HCT116 (cell line): ENCODE data around the gene ROR2. TPM values are rescaled to one million over a fixed set of nuclear protein-coding genes. Genes with fewer than 3 reads are reported as not detected.

Source experiments
- ATAC-seq: fragments of 200-7000 bp; cut with Tn5 transposase; 2 replicates; pipeline ENCODE4 v1.9.1; 2020; ENCODE audit warnings: mild to moderate bottlenecking, moderate library complexity
- BruUV-seq: library from RNA; stranded (reverse); fragments of 400-500 nt; replicated peaks from 2 replicates; lab custom pipeline; 2021; lab: Mats Ljungman, UMichigan
- CTCF ChIA-PET: fragments of 300-600 bp; sonication (Branson Sonifier 250); formaldehyde crosslinking; loops from one replicate; lab custom pipeline; 2021; ENCODE audit warnings: antibody characterized with exemption; lab: Charles Lee
- POLR2A ChIA-PET: fragments of 300-600, 350-600 bp; sonication (Branson Sonifier 250); formaldehyde crosslinking; loops from one replicate; lab custom pipeline; 2021; ENCODE audit warnings: antibody characterized with exemption; lab: Charles Lee
- RAD21 ChIA-PET, 2 experiments: fragments of 300-600 bp; sonication (Branson Sonifier 250); formaldehyde crosslinking; loops; one replicate each; lab custom pipeline; 2023; ENCODE audit warnings: low total read pairs in 2 of 2; ENCODE audit not compliant: uncharacterized antibody in 2 of 2, unreplicated experiment in 2 of 2, low non-redundant PET in 1 of 2; lab: Charles Lee
- DNase-seq: peaks from one replicate; pipeline ENCODE4 v3.0.0-alpha.2; 2010; ENCODE audit warnings: low read depth, low spot score
- H2AFZ ChIP-seq: fragments of 200-600 bp; shearing (Covaris generic), sonication (generic); 2 replicates; pipeline ENCODE4 v1.6.1; 2017; ENCODE audit warnings: low read depth, mixed run types, mixed read lengths, antibody characterized with exemption, low read length; ENCODE audit not compliant: poor library complexity, severe bottlenecking
- H3K27ac ChIP-seq: 2 replicates; pipeline ENCODE4 v1.5.1; 2012; ENCODE audit warnings: low read depth, low read length
- H3K27me3 ChIP-seq: fragments of 200-600 bp; sonication (generic); 2 replicates; pipeline ENCODE4 v1.6.1; 2016; ENCODE audit warnings: mixed run types, low read length, mixed read lengths; ENCODE audit not compliant: insufficient read depth
- H3K36me3 ChIP-seq, 2 experiments: fragments of 200-500 bp in 1 of 2; fragments of 200-600 bp in 1 of 2; sonication (Bioruptor generic) in 1 of 2; sonication (generic) in 1 of 2; 2 replicates each; pipeline versions ENCODE4 v1.5.1 to v1.6.1; 2014 to 2016; ENCODE audit warnings: low read length in 2 of 2, inconsistent platforms in 1 of 2, mixed read lengths in 1 of 2, mixed run types in 1 of 2; ENCODE audit not compliant: insufficient read depth in 2 of 2, control insufficient read depth in 1 of 2
- H3K4me1 ChIP-seq, 2 experiments: fragments of 200-600 bp in 1 of 2; sonication (generic) in 1 of 2; 2 replicates each; pipeline versions ENCODE4 v1.5.1 to v1.6.1; 2012 to 2017; ENCODE audit warnings: low read length in 2 of 2, inconsistent platforms in 1 of 2, mild to moderate bottlenecking in 1 of 2, mixed read lengths in 1 of 2, mixed run types in 1 of 2, moderate library complexity in 1 of 2; ENCODE audit not compliant: insufficient read depth in 2 of 2, control insufficient read depth in 1 of 2
- H3K4me2 ChIP-seq: fragments of 200-600 bp; sonication (generic); 2 replicates; pipeline ENCODE4 v1.6.1; 2017; ENCODE audit warnings: mixed run types, low read length, mixed read lengths
- H3K4me3 ChIP-seq, 2 experiments: fragments of 200-600 bp in 1 of 2; sonication (generic) in 1 of 2; replicated peaks in 1 of 2; 2 replicates each; pipeline ENCODE4 v1.5.1; 2011 to 2016; ENCODE audit warnings: low read length in 2 of 2, control low read depth in 1 of 2, low read depth in 1 of 2, mild to moderate bottlenecking in 1 of 2, mixed read lengths in 1 of 2, mixed run types in 1 of 2
- H3K79me2 ChIP-seq: fragments of 200-600 bp; sonication (generic); 2 replicates; pipeline ENCODE4 v1.6.1; 2017; ENCODE audit warnings: mild to moderate bottlenecking, mixed run types, low read length, moderate library complexity, mixed read lengths; ENCODE audit not compliant: insufficient read depth
- H3K9ac ChIP-seq: fragments of 200-600 bp; sonication (generic); 2 replicates; pipeline ENCODE4 v1.6.1; 2016; ENCODE audit warnings: low read length, mixed read lengths
- H3K9me2 ChIP-seq: fragments of 200-600 bp; sonication (generic), shearing (Covaris generic); 2 replicates; pipeline ENCODE4 v1.6.1; 2017; ENCODE audit warnings: mixed run types, mild to moderate bottlenecking, moderate library complexity; ENCODE audit not compliant: insufficient read depth
- H3K9me3 ChIP-seq, 2 experiments: fragments of 200-500 bp in 1 of 2; fragments of 200-600 bp in 1 of 2; sonication (Bioruptor generic) in 1 of 2; sonication (generic) in 1 of 2; 2 replicates each; pipeline ENCODE4 v1.6.1; 2014 to 2017; ENCODE audit warnings: low read length in 2 of 2, mixed read lengths in 2 of 2, inconsistent platforms in 1 of 2, low read depth in 1 of 2, mild to moderate bottlenecking in 1 of 2, mixed run types in 1 of 2, moderate library complexity in 1 of 2; ENCODE audit not compliant: control insufficient read depth in 1 of 2, insufficient read depth in 1 of 2
- H4K20me1 ChIP-seq: fragments of 200-600 bp; sonication (generic), shearing (Covaris generic); 2 replicates; pipeline ENCODE4 v1.6.1; 2017; ENCODE audit warnings: mixed run types, mild to moderate bottlenecking, moderate library complexity; ENCODE audit not compliant: insufficient read depth
- ATF3 ChIP-seq: IDR thresholded peaks from 2 replicates; pipeline ENCODE4 v1.6.1; 2012
- CBX3 ChIP-seq: IDR thresholded peaks from 2 replicates; pipeline ENCODE4 v1.6.1; 2012; ENCODE audit warnings: low read depth
- CEBPB ChIP-seq: IDR thresholded peaks from 2 replicates; pipeline ENCODE4 v1.6.1; 2012; ENCODE audit warnings: low read depth
- CTCF ChIP-seq, 3 experiments: fragments of 200-600 bp in 1 of 3; sonication (generic) in 1 of 3; IDR thresholded peaks in 2 of 3; conservative IDR thresholded peaks in 1 of 3; 2 replicates each; pipeline ENCODE4 v1.5.1; 2012 to 2017; ENCODE audit warnings: low read depth in 2 of 3, low read length in 2 of 3, antibody characterized with exemption in 1 of 3, borderline replicate concordance in 1 of 3, control low read depth in 1 of 3, mild to moderate bottlenecking in 1 of 3, mixed read lengths in 1 of 3, mixed run types in 1 of 3, moderate library complexity in 1 of 3; ENCODE audit not compliant: insufficient read depth in 1 of 3
- EGR1 ChIP-seq: IDR thresholded peaks from 2 replicates; pipeline ENCODE4 v1.6.1; 2012; ENCODE audit warnings: low read depth
- EZH2 ChIP-seq: fragments of 200-600 bp; sonication (generic); IDR thresholded peaks from 2 replicates; pipeline ENCODE4 v1.6.1; 2017; ENCODE audit warnings: antibody characterized with exemption, mixed run types
- EZH2phosphoT487 ChIP-seq: fragments of 200-600 bp; IDR thresholded peaks from 2 replicates; pipeline ENCODE4 v1.6.1; 2018; ENCODE audit warnings: antibody characterized with exemption, borderline replicate concordance
- FOSL1 ChIP-seq: IDR thresholded peaks from 2 replicates; pipeline ENCODE4 v1.6.1; 2012; ENCODE audit warnings: low read depth
- JUND ChIP-seq: IDR thresholded peaks from 2 replicates; pipeline ENCODE4 v1.6.1; 2012
- MAX ChIP-seq: IDR thresholded peaks from 2 replicates; pipeline ENCODE4 v1.6.1; 2012
- POLR2A ChIP-seq: IDR thresholded peaks from 2 replicates; pipeline ENCODE4 v1.7.0; 2011; ENCODE audit warnings: borderline replicate concordance; ENCODE audit not compliant: insufficient read depth, insufficient read length; ENCODE audit errors: extremely low read depth
- POLR2AphosphoS5 ChIP-seq: IDR thresholded peaks from 2 replicates; pipeline ENCODE4 v1.6.1; 2011; ENCODE audit warnings: mild to moderate bottlenecking, low read depth, low read length, moderate library complexity
- RAD21 ChIP-seq: IDR thresholded peaks from 2 replicates; pipeline ENCODE4 v1.6.1; 2012; ENCODE audit warnings: low read depth, mild to moderate bottlenecking
- SIN3A ChIP-seq: IDR thresholded peaks from 2 replicates; pipeline ENCODE4 v1.6.1; 2012; ENCODE audit warnings: low read depth
- SP1 ChIP-seq: IDR thresholded peaks from 2 replicates; pipeline ENCODE4 v1.6.1; 2012; ENCODE audit warnings: low read depth
- SRF ChIP-seq: IDR thresholded peaks from 2 replicates; pipeline ENCODE4 v1.6.1; 2012; ENCODE audit warnings: low read depth
- TCF7L2 ChIP-seq: IDR thresholded peaks from 2 replicates; pipeline ENCODE4 v1.7.0; 2011; ENCODE audit warnings: borderline replicate concordance, inconsistent platforms; ENCODE audit not compliant: insufficient read depth, insufficient read length; ENCODE audit errors: extremely low read depth
- YY1 ChIP-seq: IDR thresholded peaks from 2 replicates; pipeline ENCODE4 v1.6.1; 2011; ENCODE audit warnings: low read length, low read depth, moderate library complexity, mild to moderate bottlenecking; ENCODE audit not compliant: insufficient replicate concordance; ENCODE audit errors: extremely low read depth
- ZFX ChIP-seq: fragments of 450-650 bp; IDR thresholded peaks from 2 replicates; pipeline ENCODE4 v1.6.1; 2017
- intact Hi-C: fragments of 100-400 bp; cut with micrococcal nuclease; formaldehyde crosslinking; loops from 2 replicates; pipeline ENCODE4 v1.10.0; 2022
- total RNA-seq: library from RNA; stranded (reverse); gene quantifications from one replicate; pipeline ENCODE4 v1.2.1, GENCODE V29; 2021; ENCODE audit not compliant: unreplicated experiment

Gene ROR2
- total RNA-seq, 1 experiment from 2014 or later: 15.7 TPM

- DNase-seq: no peak
- Histone ChIP-seq H3K9ac (no peak overlapping the region), H3K4me2 (no peak overlapping the region), H3K79me2 (no peaks in the 10 kb centered on the region), H3K4me3 (no peak overlapping the region), H3K4me1 (no peaks in the 10 kb centered on the region), H2AFZ (no peak overlapping the region), H3K9me2 (no peaks in the 10 kb centered on the region), H3K36me3 (no peaks in the 10 kb centered on the region; a peak in 1 of 4 replicates), H3K9me3 (no peaks in the 10 kb centered on the region), H3K27me3 (no peaks in the 10 kb centered on the region), H4K20me1 (no peaks in the 10 kb centered on the region), H3K27ac (no peak overlapping the region)
- RAD21 ChIA-PET: interaction anchor here in 1 of 2 experiments (0.6 to 1.4 kb wide), 3 partner anchors 192 to 343 kb away, joined by 4 to 5 read pairs (median 4); partner anchors contain the start of gene ROR2
- CTCF ChIA-PET: interaction anchor here (1.1 to 2.1 kb wide), 8 partner anchors 8 to 860 kb away, joined by 3 to 11 read pairs (median 3); partner anchors contain the start of gene ROR2
- BruUV-seq: no TSS peak
- ATAC-seq: no peak
- POLR2A ChIA-PET: no interaction called here
- intact Hi-C loops: loop anchor here (2.0 kb wide), 1 partner anchor 221 kb away; no protein-coding TSS in a partner anchor
- no peak for TF ChIP-seq EGR1
- no peak for TF ChIP-seq CTCF (IDR thresholded peaks at IDR 0.05 in 2 of 3, conservative IDR thresholded peaks at IDR 0.05 in 1 of 3; ENCODE audit: borderline replicate concordance in 1 of 3, insufficient read depth in 1 of 3, low read depth in 2 of 3, low read length in 2 of 3)
- no peak for TF ChIP-seq TCF7L2
- TF ChIP-seq CEBPB: no peak
- no peak for TF ChIP-seq FOSL1
Measured at GRCh38 chr9:91757782-91758181, 192.2 kb downstream of the ROR2 start.

GRCh38 chr9:91756510-91756780 lies 193.6 kb downstream of the ROR2 start:
- POLR2A ChIA-PET: no interaction called here
- Histone ChIP-seq H3K27me3 (no peaks in the 10 kb centered on the region), H3K36me3 (no peaks in the 10 kb centered on the region; a peak in 1 of 4 replicates), H4K20me1 (no peaks in the 10 kb centered on the region), H3K9ac (no peak overlapping the region), H2AFZ (no peak overlapping the region), H3K79me2 (no peaks in the 10 kb centered on the region), H3K9me3 (no peaks in the 10 kb centered on the region), H3K9me2 (no peaks in the 10 kb centered on the region), H3K4me1 (no peaks in the 10 kb centered on the region), H3K4me3 (no peak overlapping the region), H3K4me2 (no peak overlapping the region), H3K27ac (no peak overlapping the region)
- BruUV-seq: no TSS peak
- DNase-seq: no peak
- RAD21 ChIA-PET: interaction anchor here in 1 of 2 experiments (0.7 kb wide), 1 partner anchor 12 kb away, joined by 5 read pairs; no protein-coding TSS in a partner anchor
- no peak for ATAC-seq
- CTCF ChIA-PET: interaction anchor here (0.7 kb wide), 1 partner anchor 18 kb away, joined by 3 read pairs; no protein-coding TSS in a partner anchor
- intact Hi-C loops: no loop called here
- TF ChIP-seq EZH2phosphoT487 (no peak), POLR2AphosphoS5 (no peak), SP1 (no peak), ATF3 (no peak), MAX (no peak), POLR2A (no peak), ZFX (no peak), TCF7L2 (no peak), YY1 (no peak), EGR1 (no peak), JUND (no peak), SIN3A (no peak), RAD21 (no peak), EZH2 (no peak), CBX3 (no peak), CEBPB (no peak), SRF (no peak)
